GM19351 (cell line): ENCODE results near the gene PARD3B.

Source experiments
- ATAC-seq: cut with Tn5 transposase; IDR thresholded peaks from one replicate; pipeline ENCODE4 v1.9.1; 2021; ENCODE audit warnings: mild to moderate bottlenecking, moderate library complexity; ENCODE audit not compliant: unreplicated experiment

The PARD3B gene

GRCh38 chr2:205424326-205424725 is 879.1 kb downstream of the PARD3B start:
- no peak for ATAC-seq

GRCh38 chr2:205425102-205425501 is 879.8 kb downstream of the PARD3B start:
- no peak for ATAC-seq

- no peak for ATAC-seq
These were observed 881.8 kb downstream of the PARD3B start for GRCh38 chr2:205427112-205427511.

GRCh38 chr2:205428811-205429210 is 883.5 kb downstream of the PARD3B start:
- no peak for ATAC-seq

GRCh38 chr2:205435970-205436369 is 890.7 kb downstream of the PARD3B start:
- no peak for ATAC-seq

- no peak for ATAC-seq
These were observed 893.0 kb downstream of the PARD3B start for GRCh38 chr2:205438241-205438640.

GRCh38 chr2:205439621-205440020 is 894.3 kb downstream of the PARD3B start:
- ATAC-seq = no peak

GRCh38 chr2:205441524-205441923 is 896.2 kb downstream of the PARD3B start:
- no peak for ATAC-seq

- ATAC-seq = no peak
These were observed 902.9 kb downstream of the PARD3B start for GRCh38 chr2:205448189-205448588.

- no peak for ATAC-seq
These were observed 906.7 kb downstream of the PARD3B start for GRCh38 chr2:205451901-205452512.

GRCh38 chr2:205453202-205453601 is 907.9 kb downstream of the PARD3B start:
- ATAC-seq = no peak

- ATAC-seq = no peak
These were observed 911.4 kb downstream of the PARD3B start for GRCh38 chr2:205456682-205457081.

GRCh38 chr2:205460217-205460616 is 914.9 kb downstream of the PARD3B start:
- no peak for ATAC-seq

- no peak for ATAC-seq
These were observed 915.9 kb downstream of the PARD3B start for GRCh38 chr2:205461169-205461568.

- no peak for ATAC-seq
These were observed 916.7 kb downstream of the PARD3B start for GRCh38 chr2:205461678-205462665.

- no peak for ATAC-seq
These were observed 917.5 kb downstream of the PARD3B start for GRCh38 chr2:205462681-205463345.

- ATAC-seq = no peak
These were observed 918.3 kb downstream of the PARD3B start for GRCh38 chr2:205463466-205464025.

GRCh38 chr2:205464681-205465080 is 919.4 kb downstream of the PARD3B start:
- ATAC-seq = no peak

GRCh38 chr2:205465791-205466190 is 920.5 kb downstream of the PARD3B start:
- ATAC-seq = no peak

GRCh38 chr2:205471776-205472175 is 926.5 kb downstream of the PARD3B start:
- no peak for ATAC-seq

- no peak for ATAC-seq
These were observed 928.5 kb downstream of the PARD3B start for GRCh38 chr2:205473791-205474190.
